AG08395 (cell line): ENCODE measurements around the gene GRIN2A.

Experiments
- DNase-seq: peaks from one replicate; pipeline ENCODE4 v3.0.0; 2012; ENCODE audit warnings: mixed read lengths, low spot score

GRIN2A gene

DNA sequence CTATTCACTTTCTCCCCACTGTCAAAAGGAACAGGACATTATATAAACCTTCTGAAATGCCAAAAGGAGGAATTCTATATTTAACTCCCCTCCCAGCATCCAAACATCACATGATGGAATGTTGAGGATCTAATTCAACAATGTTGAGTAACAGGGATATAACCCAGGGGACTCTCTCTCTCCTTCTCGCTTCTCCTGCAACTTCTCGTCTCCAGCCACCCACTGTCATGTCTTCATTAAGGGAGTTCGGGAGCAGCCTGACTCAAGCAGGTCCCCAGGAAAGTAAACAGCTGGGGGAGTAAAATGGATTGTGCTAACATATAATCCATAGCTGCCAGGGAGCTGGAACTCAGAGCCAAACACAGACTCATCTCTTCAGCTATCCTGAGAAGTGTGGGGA is 51.7 kb downstream of the GRIN2A start:
- no peak for DNase-seq

DNA sequence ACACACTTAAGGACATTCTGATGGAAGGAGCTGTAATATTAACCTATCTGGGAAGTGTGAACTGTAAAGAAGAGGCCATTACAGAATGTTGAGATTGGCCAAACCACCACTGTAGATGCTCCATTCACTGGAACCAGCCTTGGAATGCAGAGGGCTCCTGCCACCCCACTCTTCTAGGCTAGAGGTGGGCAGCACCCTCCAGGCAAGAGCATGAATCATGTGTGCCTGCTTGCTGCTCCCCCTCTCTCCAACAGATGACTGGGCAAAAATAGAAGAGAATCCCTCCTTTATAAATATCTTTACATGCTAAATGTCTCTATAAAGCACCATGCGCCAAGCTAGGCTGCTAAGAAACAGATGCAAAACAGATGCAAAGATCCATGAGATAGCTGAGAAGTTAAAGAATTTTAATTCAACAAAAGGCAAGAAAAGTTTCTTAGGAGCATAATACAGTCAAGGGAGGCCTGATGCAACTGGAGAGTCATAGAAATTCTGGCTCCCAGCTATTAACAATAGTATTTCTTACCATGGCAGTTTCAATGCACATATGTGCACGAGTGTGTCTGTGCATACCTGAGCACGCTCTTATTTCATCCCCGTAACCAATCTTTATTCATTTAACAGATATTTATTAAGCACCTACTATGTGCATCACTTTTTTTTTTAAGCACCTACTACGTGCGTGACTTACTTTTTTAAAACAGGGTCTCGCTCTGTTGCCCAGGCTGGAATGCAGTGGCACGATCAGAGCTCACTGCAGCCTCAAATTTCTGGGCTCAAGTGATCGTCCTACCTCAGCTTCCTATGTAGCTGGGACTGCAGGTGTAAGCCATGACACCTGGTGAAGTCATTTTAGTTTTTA is 53.6 kb downstream of the GRIN2A start:
- peak; percentile 12 for DNase-seq

GRCh38 chr16:10126686-10127085 is 55.5 kb downstream of the GRIN2A start:
- peak; percentile 46 for DNase-seq

- no peak for DNase-seq
Measured at GRCh38 chr16:10123141-10123540, 59.1 kb downstream of the GRIN2A start.

- DNase-seq, result peak; percentile 19
Measured at GRCh38 chr16:10122546-10122945, 59.7 kb downstream of the GRIN2A start.

- no peak for DNase-seq
Measured at GRCh38 chr16:10121897-10122425, 60.3 kb downstream of the GRIN2A start.

GRCh38 chr16:10121491-10121890 is 60.7 kb downstream of the GRIN2A start:
- DNase-seq, result peak; percentile 65

DNA sequence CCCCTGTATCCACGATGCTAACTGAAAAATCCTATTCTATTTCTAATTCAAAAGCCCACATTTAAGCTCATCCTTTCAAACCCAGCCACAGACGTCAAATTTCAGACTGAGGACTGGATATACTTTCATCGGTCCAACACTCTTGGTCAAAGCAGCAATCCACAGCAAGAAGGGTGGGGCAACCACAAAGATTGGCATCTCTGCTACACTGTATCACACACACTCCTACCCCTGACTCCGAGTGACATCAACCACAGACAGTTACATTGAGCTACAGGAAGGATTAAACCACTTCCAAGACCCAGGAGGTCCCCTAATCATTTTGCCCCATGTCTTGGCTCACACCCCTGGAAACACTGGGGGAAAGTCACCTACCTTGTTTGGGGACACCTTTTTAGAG is 61.3 kb downstream of the GRIN2A start:
- DNase-seq, result no peak

- peak; percentile 24 for DNase-seq
Measured at GRCh38 chr16:10114409-10114808, 67.8 kb downstream of the GRIN2A start.

DNA sequence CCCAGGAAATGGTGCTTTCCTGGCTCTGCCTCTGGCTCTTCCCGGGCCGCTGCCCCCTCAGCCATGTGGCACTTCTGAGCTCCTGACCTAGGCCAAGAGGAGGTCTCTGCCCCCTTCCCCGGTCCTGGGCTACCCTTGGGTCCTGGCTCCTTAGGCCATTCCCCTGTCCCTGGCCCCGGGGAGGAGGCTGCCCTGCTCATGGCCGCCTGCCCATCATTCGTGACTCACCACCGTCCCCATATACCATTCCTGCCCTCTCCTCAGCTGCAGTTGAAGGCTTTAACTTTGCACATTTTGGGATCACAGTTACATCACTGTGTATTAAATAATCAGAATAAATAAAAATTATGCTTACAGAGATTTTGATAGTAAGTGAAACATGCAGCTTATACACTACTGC is 69.0 kb downstream of the GRIN2A start:
- DNase-seq, result no peak

DNA sequence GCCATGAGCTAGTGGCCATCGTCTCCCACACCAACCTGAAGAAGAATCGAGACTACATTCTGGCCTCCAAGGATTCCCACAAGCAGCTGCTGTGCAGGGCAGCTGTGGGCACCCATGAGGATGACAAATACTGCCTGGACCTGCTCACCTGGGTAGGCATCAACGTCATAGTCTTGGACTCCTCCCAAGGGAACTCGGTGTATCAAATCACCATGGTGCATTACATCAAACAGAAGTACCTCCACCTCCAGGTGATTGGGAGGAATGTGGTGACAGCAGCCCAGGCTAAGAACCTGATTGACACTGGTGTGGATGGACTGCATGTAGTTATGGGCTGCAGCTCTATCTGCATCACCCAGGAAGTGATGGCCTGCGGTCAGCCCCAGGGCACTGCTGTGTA is 70.2 kb downstream of the GRIN2A start:
- no peak for DNase-seq

DNA sequence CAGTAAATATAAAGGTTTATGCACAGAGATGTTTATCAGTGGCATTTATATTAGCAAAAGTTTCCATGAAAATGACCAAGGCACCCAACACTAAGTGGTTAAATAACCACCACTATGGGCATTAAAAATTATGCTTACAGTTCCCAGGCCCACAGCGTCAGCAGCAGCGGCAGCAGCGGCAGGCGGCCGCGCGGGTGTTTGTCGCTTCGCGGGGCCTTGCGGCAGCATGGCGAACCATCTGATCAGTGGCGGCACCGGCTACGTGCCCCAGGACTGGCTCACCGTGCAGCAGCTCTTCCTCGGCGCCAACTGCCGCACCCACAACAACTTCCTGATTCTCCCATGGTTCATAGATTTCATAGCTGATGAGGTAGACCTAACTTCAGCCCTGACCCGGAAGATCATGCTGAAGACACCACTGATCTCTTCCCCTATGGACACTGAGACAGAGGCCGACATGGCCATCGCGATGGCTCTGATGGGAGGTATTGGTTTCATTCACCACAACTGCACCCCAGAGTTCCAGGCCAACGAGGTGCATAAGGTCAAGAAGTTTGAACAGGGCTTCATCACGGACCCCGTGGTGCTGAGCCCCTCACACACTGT is 71.0 kb downstream of the GRIN2A start:
- no peak for DNase-seq

- DNase-seq, result no peak
Measured at GRCh38 chr16:10110552-10110951, 71.7 kb downstream of the GRIN2A start.

- DNase-seq, result no peak
Measured at GRCh38 chr16:10107081-10107480, 75.1 kb downstream of the GRIN2A start.

GRCh38 chr16:10103700-10104099 is 78.5 kb downstream of the GRIN2A start:
- DNase-seq, result no peak

DNA sequence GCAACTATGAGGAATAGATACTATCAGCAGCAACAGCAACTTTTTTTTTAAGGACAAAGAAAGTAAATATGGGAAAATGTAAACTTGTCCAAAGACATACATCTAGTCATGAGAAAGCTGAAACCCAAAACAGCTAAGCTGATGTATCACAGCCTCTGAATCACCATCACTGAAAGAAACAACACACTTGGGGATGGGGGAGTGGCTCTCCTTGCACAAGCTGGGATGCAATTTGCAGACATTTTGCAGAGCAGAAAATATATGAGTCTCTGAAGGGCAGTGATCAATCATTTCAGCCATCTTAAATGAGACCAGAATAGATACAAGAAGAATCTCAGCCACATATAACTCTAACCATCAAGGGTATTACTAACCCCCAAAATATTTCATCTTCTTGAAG is 79.1 kb downstream of the GRIN2A start:
- peak; percentile 54 for DNase-seq

DNA sequence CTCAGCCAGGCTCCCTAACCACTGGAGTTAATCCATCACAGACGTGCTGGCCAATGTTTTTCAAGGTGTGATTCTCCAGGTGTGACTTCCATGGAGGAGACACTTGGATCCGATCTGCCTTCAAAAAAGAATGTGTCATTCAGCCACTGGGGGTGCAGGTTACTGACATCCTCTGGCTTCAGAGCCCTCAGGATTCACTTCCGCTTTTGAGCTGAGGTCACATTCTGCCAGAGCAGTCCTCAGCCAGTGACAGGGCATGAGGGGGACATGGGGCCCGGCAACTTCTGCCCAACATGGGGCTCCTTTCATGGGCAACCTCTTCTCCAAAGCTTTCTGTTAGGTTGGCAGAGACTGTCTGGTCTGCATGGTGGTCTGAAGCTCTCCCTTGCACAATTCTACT is 81.4 kb downstream of the GRIN2A start:
- no peak for DNase-seq

GRCh38 chr16:10098991-10099390 is 83.2 kb downstream of the GRIN2A start:
- DNase-seq, result peak; percentile 44

- peak; percentile 49 for DNase-seq
Measured at GRCh38 chr16:10097271-10097670, 85.0 kb downstream of the GRIN2A start.

- DNase-seq, result no peak
Measured at GRCh38 chr16:10093576-10093975, 88.7 kb downstream of the GRIN2A start.

- DNase-seq, result no peak
Measured at GRCh38 chr16:10090816-10091215, 91.4 kb downstream of the GRIN2A start.

GRCh38 chr16:10088380-10088793 is 93.8 kb downstream of the GRIN2A start:
- DNase-seq, result no peak

- DNase-seq, result no peak
Measured at GRCh38 chr16:10087151-10087550, 95.1 kb downstream of the GRIN2A start.
